KOPT-K1 (cell line): ENCODE results near the gene SLC34A1.

Experiments
- H3K27ac ChIP-seq: fragments of 200-600 bp; sonication (generic); 2 replicates; pipeline ENCODE4 v1.5.1; 2016; ENCODE audit warnings: antibody characterized with exemption, mild to moderate bottlenecking, low read depth, low read length; ENCODE audit not compliant: poor library complexity, severe bottlenecking
- H3K36me3 ChIP-seq: fragments of 200-600 bp; sonication (generic); 2 replicates; pipeline ENCODE4 v1.5.1; 2017; ENCODE audit warnings: antibody characterized with exemption, mild to moderate bottlenecking, low read length, moderate library complexity; ENCODE audit not compliant: insufficient read depth
- H3K9me3 ChIP-seq: fragments of 200-600 bp; sonication (generic); 2 replicates; pipeline ENCODE4 v1.5.1; 2017; ENCODE audit warnings: antibody characterized with exemption, low read length, mild to moderate bottlenecking; ENCODE audit not compliant: insufficient read depth, poor library complexity, severe bottlenecking

SLC34A1 gene

GRCh38 chr5:177443144-177443983 lies 59.1 kb downstream of the SLC34A1 start:
- Histone ChIP-seq H3K36me3 (peaks cover 54% of the 10 kb centered on the region), H3K27ac (no peak overlapping the region), H3K9me3 (no peaks in the 10 kb centered on the region)

- no peaks in the 10 kb centered on the region for H3K9me3 ChIP-seq
- H3K27ac ChIP-seq: no peak overlapping the region
- peaks cover 44% of the 10 kb centered on the region; the same call in 1 of the 2 replicates for H3K36me3 ChIP-seq
These were observed 60.1 kb downstream of the SLC34A1 start for GRCh38 chr5:177444106-177445051.

GRCh38 chr5:177445052-177445916 lies 61.0 kb downstream of the SLC34A1 start:
- Histone ChIP-seq H3K9me3 (no peaks in the 10 kb centered on the region), H3K36me3 (peaks cover 36% of the 10 kb centered on the region; the same call in 1 of the 2 replicates), H3K27ac (no peak overlapping the region)

GRCh38 chr5:177445917-177446199 lies 61.6 kb downstream of the SLC34A1 start:
- H3K36me3 ChIP-seq: peaks cover 30% of the 10 kb centered on the region; the same call in 1 of the 2 replicates
- no peaks in the 10 kb centered on the region for H3K9me3 ChIP-seq
- peak overlapping the region; percentile 53 for H3K27ac ChIP-seq

GRCh38 chr5:177446200-177447065 lies 62.2 kb downstream of the SLC34A1 start, which contains the start of gene PRR7:
Gene PRR7 (plus strand): TSS chr5:177446814. CDS start chr5:177455068, 8,254 bp downstream.
- Histone ChIP-seq H3K9me3 (no peaks in the 10 kb centered on the region), H3K27ac (peak within 1 kb of the TSS; percentile 53), H3K36me3 (peaks cover 24% of the 10 kb centered on the region; the same call in 1 of the 2 replicates)

GRCh38 chr5:177447066-177447610 lies 62.9 kb downstream of the SLC34A1 start:
- Histone ChIP-seq H3K36me3 (peaks cover 17% of the 10 kb centered on the region; the same call in 1 of the 2 replicates), H3K27ac (peak overlapping the region; percentile 53), H3K9me3 (no peaks in the 10 kb centered on the region)

GRCh38 chr5:177447611-177448243 lies 63.5 kb downstream of the SLC34A1 start:
- H3K9me3 ChIP-seq: no peaks in the 10 kb centered on the region
- H3K27ac ChIP-seq: no peak overlapping the region
- H3K36me3 ChIP-seq: peaks cover 11% of the 10 kb centered on the region; the same call in 1 of the 2 replicates
